Hindlimb muscle (tissue), 1 donor: Measurements from ENCODE around the gene LTBR. TPM values are rescaled to one million over a fixed set of nuclear protein-coding genes. Genes with fewer than 3 reads are reported as not detected.

Experiments
- DNase-seq: peaks from one replicate; pipeline ENCODE4 v3.0.0-alpha.2; 2013
- polyA plus RNA-seq: library from polyadenylated mRNA; unstranded; fragments of 120-200 nt; gene quantifications from one replicate; pipeline ENCODE4 v1.2.1, GENCODE V29; 2013; ENCODE audit not compliant: insufficient read length

LTBR gene
- polyA plus RNA-seq, 1 donor, result 53.9 TPM

- no peak for DNase-seq
Observed at GRCh38 chr12:6368906-6369525, 14.9 kb upstream of the LTBR start.

- DNase-seq, result no peak
Observed at GRCh38 chr12:6369916-6370575, 13.9 kb upstream of the LTBR start.

GRCh38 chr12:6370576-6370935 lies 13.4 kb upstream of the LTBR start:
- no peak for DNase-seq

GRCh38 chr12:6370994-6371754 lies 12.8 kb upstream of the LTBR start:
- DNase-seq, result no peak

GRCh38 chr12:6372403-6373003 lies 11.5 kb upstream of the LTBR start:
- no peak for DNase-seq

- DNase-seq, result no peak
Observed at GRCh38 chr12:6373022-6373787, 10.8 kb upstream of the LTBR start.

GRCh38 chr12:6374028-6374785 lies 9.8 kb upstream of the LTBR start:
- no peak for DNase-seq

GRCh38 chr12:6374786-6375160 lies 9.2 kb upstream of the LTBR start:
- no peak for DNase-seq

- no peak for DNase-seq
Observed at GRCh38 chr12:6375269-6376078, 8.5 kb upstream of the LTBR start, which contains the start of gene SCNN1A. Gene SCNN1A (minus strand): TSS chr12:6375563. CDS start chr12:6374783, 780 bp downstream.

GRCh38 chr12:6376079-6376869 lies 7.7 kb upstream of the LTBR start:
- peak; percentile 36 for DNase-seq

- no peak for DNase-seq
Observed at GRCh38 chr12:6376870-6377666, 6.9 kb upstream of the LTBR start.

GRCh38 chr12:6377667-6377994 lies 6.3 kb upstream of the LTBR start:
- DNase-seq, result no peak

- DNase-seq, result no peak
Observed at GRCh38 chr12:6378709-6379472, 5.1 kb upstream of the LTBR start.

- DNase-seq, result no peak
Observed at GRCh38 chr12:6380141-6381121, 3.5 kb upstream of the LTBR start.

- DNase-seq, result no peak
Observed at GRCh38 chr12:6382371-6382770, 1.6 kb upstream of the LTBR start.

GRCh38 chr12:6382982-6383381 lies 980 bp upstream of the LTBR start:
- no peak for DNase-seq
